ENCODE data around the gene NMT1.

NMT1 gene

DNA sequence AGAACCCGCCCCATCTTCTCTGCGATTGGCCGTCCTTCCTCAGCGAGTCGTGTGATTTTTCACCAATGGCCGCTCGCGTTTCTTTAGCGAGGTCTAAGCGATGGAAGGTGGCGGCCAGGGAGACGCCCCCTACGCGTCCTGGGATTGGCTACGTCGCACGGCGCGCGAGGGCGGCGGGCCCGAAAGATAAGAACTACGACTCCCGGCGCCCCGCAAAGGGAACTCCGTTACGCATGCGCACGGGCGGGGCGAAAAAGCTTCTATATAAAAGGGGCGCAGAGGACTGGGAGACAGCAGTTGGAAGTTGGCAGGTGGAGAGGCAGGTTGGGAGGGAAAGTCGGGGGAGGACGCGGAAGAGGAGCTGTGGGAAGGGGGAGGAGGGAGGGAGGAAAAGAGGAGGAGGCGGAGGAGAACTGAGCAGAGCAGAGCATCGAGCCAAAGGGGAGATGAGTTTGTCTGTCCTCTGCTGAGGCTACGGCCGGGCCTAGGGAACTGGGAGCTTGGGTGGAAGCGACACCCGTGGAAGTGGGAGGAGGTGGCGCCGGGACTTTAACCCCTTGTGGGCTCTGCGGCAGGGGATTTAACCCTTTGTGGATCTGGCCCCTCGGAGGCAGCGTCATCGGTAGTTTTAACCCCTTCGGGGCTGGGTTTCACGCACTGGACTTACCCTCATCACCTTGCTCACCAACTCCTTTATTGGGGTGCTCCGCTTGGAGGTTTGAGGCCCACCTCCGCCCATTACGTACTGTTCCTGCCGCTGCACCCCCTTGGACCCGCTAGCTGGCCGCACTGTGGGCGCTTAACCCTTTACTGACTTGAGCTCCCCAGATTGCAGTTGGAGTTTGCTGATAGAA is 87.3 kb downstream of the NMT1 start, which contains the start of gene HEXIM1:
HEXIM1 (plus strand) TSS at position 293 of the 854 bp plus-strand sequence. CDS start 716 bp downstream, outside the sequence.
- Histone ChIP-seq H3K27ac (peak within 1 kb of the TSS; percentile 90), H3K27me3 (ENCODE audit: insufficient read depth, low read depth) (no peaks in the 10 kb centered on the region), H2AFZ (ENCODE audit: low read depth) (peak within 1 kb of the TSS; percentile 58), H3K4me3 (IDR thresholded peaks at IDR 0.05; ENCODE audit: insufficient read depth, low read depth, low read length) (peak within 1 kb of the TSS; percentile 46), H3K9ac (peak within 1 kb of the TSS; percentile 85), H3K36me3 (ENCODE audit: insufficient read depth) (no peaks in the 10 kb centered on the region), H4K20me1 (ENCODE audit: insufficient read depth) (no peaks in the 10 kb centered on the region), H3K4me1 (ENCODE audit: low read depth, poor library complexity, severe bottlenecking) (peaks cover 39% of the 10 kb centered on the region), H3K79me2 (ENCODE audit: insufficient read depth, low read depth) (peaks cover 19% of the 10 kb centered on the region; the same call in 1 of the 2 replicates), H3K4me2 (peak within 1 kb of the TSS; percentile 93)
- TF ChIP-seq, protein P1, sequence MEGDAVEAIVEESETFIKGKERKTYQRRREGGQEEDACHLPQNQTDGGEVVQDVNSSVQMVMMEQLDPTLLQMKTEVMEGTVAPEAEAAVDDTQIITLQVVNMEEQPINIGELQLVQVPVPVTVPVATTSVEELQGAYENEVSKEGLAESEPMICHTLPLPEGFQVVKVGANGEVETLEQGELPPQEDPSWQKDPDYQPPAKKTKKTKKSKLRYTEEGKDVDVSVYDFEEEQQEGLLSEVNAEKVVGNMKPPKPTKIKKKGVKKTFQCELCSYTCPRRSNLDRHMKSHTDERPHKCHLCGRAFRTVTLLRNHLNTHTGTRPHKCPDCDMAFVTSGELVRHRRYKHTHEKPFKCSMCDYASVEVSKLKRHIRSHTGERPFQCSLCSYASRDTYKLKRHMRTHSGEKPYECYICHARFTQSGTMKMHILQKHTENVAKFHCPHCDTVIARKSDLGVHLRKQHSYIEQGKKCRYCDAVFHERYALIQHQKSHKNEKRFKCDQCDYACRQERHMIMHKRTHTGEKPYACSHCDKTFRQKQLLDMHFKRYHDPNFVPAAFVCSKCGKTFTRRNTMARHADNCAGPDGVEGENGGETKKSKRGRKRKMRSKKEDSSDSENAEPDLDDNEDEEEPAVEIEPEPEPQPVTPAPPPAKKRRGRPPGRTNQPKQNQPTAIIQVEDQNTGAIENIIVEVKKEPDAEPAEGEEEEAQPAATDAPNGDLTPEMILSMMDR (conservative IDR thresholded peaks at IDR 0.05; ENCODE audit: low read depth, low read length), result no peak

DNA sequence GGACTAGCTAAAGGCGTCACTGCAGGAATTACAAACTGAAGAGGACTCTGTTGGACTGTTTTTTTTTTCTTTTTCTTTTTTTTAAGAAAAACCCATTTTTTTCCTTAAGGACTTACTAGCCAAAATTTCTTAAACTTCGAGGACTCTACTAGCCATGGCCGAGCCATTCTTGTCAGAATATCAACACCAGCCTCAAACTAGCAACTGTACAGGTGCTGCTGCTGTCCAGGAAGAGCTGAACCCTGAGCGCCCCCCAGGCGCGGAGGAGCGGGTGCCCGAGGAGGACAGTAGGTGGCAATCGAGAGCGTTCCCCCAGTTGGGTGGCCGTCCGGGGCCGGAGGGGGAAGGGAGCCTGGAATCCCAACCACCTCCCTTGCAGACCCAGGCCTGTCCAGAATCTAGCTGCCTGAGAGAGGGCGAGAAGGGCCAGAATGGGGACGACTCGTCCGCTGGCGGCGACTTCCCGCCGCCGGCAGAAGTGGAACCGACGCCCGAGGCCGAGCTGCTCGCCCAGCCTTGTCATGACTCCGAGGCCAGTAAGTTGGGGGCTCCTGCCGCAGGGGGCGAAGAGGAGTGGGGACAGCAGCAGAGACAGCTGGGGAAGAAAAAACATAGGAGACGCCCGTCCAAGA is 88.0 kb downstream of the NMT1 start:
- peaks cover 39% of the 10 kb centered on the region for H3K4me1 ChIP-seq (ENCODE audit: low read depth, poor library complexity, severe bottlenecking)
- TF ChIP-seq, protein P1 (conservative IDR thresholded peaks at IDR 0.05; ENCODE audit: low read depth, low read length), result peak; percentile 87
- H3K4me3 ChIP-seq (IDR thresholded peaks at IDR 0.05; ENCODE audit: insufficient read depth, low read depth, low read length), result peak overlapping the region; percentile 46
- H2AFZ ChIP-seq (ENCODE audit: low read depth), result no peak overlapping the region; the same call in 1 of the 2 replicates
- no peaks in the 10 kb centered on the region for H3K27me3 ChIP-seq (ENCODE audit: insufficient read depth, low read depth)
- no peaks in the 10 kb centered on the region for H3K36me3 ChIP-seq (ENCODE audit: insufficient read depth)
- peak overlapping the region; percentile 90 for H3K27ac ChIP-seq
- peak overlapping the region; percentile 93 for H3K4me2 ChIP-seq
- peaks cover 19% of the 10 kb centered on the region; the same call in 1 of the 2 replicates for H3K79me2 ChIP-seq (ENCODE audit: insufficient read depth, low read depth)
- H4K20me1 ChIP-seq (ENCODE audit: insufficient read depth), result no peaks in the 10 kb centered on the region
- peak overlapping the region; percentile 58 for H3K9ac ChIP-seq

DNA sequence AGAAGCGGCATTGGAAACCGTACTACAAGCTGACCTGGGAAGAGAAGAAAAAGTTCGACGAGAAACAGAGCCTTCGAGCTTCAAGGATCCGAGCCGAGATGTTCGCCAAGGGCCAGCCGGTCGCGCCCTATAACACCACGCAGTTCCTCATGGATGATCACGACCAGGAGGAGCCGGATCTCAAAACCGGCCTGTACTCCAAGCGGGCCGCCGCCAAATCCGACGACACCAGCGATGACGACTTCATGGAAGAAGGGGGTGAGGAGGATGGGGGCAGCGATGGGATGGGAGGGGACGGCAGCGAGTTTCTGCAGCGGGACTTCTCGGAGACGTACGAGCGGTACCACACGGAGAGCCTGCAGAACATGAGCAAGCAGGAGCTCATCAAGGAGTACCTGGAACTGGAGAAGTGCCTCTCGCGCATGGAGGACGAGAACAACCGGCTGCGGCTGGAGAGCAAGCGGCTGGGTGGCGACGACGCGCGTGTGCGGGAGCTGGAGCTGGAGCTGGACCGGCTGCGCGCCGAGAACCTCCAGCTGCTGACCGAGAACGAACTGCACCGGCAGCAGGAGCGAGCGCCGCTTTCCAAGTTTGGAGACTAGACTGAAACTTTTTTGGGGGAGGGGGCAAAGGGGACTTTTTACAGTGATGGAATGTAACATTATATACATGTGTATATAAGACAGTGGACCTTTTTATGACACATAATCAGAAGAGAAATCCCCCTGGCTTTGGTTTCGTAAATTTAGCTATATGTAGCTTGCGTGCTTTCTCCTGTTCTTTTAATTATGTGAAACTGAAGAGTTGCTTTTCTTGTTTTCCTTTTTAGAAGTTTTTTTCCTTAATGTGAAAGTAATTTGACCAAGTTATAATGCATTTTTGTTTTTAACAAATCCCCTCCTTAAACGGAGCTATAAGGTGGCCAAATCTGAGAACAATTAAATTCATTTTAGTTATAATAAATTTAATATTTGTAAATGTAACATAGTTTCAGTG is 88.8 kb downstream of the NMT1 start:
- peak overlapping the region; percentile 46 for H3K4me3 ChIP-seq (IDR thresholded peaks at IDR 0.05; ENCODE audit: insufficient read depth, low read depth, low read length)
- peak overlapping the region; percentile 90 for H3K27ac ChIP-seq
- H3K36me3 ChIP-seq (ENCODE audit: insufficient read depth), result no peaks in the 10 kb centered on the region
- H3K79me2 ChIP-seq (ENCODE audit: insufficient read depth, low read depth), result peaks cover 19% of the 10 kb centered on the region; the same call in 1 of the 2 replicates
- H4K20me1 ChIP-seq (ENCODE audit: insufficient read depth), result no peaks in the 10 kb centered on the region
- H3K27me3 ChIP-seq (ENCODE audit: insufficient read depth, low read depth), result no peaks in the 10 kb centered on the region
- peak overlapping the region; percentile 58; the same call in 1 of the 2 replicates for H3K9ac ChIP-seq
- TF ChIP-seq, protein P1 (conservative IDR thresholded peaks at IDR 0.05; ENCODE audit: low read depth, low read length), result no peak
- H2AFZ ChIP-seq (ENCODE audit: low read depth), result peak overlapping the region; percentile 11; the same call in 1 of the 2 replicates
- H3K4me1 ChIP-seq (ENCODE audit: low read depth, poor library complexity, severe bottlenecking), result peaks cover 41% of the 10 kb centered on the region
- H3K4me2 ChIP-seq, result peak overlapping the region; percentile 93
